Fibroblast of the aortic adventitia (primary cell): ENCODE results near the gene PRSS1. TPM values are rescaled to one million over a fixed set of nuclear protein-coding genes. Genes with fewer than 3 reads are reported as not detected.
"Not testable (repeated sequence)": the region's sequence is repeated elsewhere in the genome, so short reads cannot be mapped to it uniquely, and the experiment has no call there.

ENCODE experiments used
- DNase-seq: peaks from one replicate; pipeline ENCODE4 v3.0.0-alpha.2; 2010; ENCODE audit warnings: low read depth
- H3K4me3 ChIP-seq: 2 replicates; pipeline ENCODE4 v1.5.1; 2011; ENCODE audit warnings: low read depth, mild to moderate bottlenecking, control low read depth, low read length, moderate library complexity
- CTCF ChIP-seq: IDR thresholded peaks from 2 replicates; pipeline ENCODE4 v1.5.1; 2011; ENCODE audit warnings: mild to moderate bottlenecking, low read length, control low read depth, inconsistent platforms; ENCODE audit not compliant: insufficient read depth
- total RNA-seq: library from RNA; depleted of rRNA; stranded (reverse); fragments of >200 nt; gene quantifications from 2 replicates; pipeline ENCODE4 v1.2.3, GENCODE V29; 2012; ENCODE audit warnings: low replicate concordance

Gene PRSS1
- total RNA-seq, 1 donor: not detected

DNA sequence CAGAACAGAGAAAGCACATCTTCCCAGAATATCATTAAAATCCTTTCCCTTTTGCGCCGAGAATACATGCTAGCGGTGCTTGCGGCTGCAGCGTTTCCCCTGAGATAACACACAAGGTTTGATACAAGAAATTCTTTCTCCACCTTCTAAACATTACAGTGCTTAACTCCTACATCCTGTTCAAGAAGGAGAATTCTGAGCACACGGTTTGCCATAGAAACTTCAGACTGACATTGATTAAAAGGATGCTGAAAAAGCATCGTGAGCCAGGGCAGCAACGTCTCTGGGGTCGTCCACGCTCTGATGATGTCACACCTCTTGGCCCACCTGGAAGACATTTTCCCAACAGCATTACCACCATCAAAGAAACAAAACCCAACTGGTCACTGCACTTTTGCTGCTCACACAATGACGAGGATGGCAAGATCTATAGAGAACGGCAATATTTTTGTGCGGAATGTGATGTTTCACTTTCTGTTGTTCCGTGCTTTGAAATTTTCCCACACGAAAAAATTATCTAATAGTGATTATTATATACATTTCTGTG, 27.0 kb upstream of the PRSS1 start:
- no peak for DNase-seq
- no peak for TF ChIP-seq CTCF
- H3K4me3 ChIP-seq: no peak overlapping the region

DNA sequence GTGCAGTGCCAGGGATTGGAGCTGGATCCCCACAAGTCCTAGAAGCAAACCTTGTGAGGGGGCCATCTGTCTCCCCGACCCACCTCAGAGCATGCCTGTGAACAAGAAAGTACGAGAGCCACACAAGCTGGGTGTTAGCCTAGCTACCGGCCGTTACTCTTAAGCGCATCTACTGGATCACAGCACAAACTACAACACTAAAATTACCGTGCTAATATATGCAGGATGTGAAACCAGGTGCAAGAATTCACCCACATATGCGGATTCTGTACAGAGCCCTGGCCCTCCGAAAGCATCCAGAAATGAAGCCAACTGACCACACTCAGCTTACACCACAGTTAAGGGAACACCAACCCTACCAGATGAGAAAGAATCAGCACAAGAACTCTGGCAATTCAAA, 16.0 kb upstream of the PRSS1 start:
- H3K4me3 ChIP-seq: no peak overlapping the region
- no peak for DNase-seq
- no peak for TF ChIP-seq CTCF

DNA sequence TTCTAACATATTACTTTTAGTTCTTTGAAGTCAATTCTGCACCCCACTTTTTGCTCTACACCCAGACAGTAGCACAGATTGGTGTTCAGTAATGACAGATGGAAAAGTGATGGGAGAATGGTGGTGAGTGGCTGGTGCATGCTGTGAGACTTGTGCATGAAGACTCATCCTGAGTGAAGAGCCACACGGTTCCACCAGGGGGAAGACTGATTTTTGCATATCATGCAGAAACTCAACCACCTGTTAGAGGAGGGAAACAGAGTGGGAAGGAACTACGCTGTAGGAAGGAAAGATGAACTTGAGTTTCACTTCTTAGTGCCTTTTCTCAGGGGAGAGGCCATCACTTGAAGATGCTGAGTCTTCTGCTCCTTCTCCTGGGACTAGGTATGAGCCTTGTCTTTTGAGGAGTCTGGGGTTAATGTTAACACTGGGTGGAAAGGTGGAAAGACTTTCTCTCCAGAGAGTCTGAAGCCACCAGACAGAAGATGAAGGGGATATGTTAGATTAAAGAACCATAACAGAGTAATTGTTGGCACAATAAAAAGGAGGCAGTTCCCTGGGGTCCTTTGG, 9.3 kb upstream of the PRSS1 start:
- H3K4me3 ChIP-seq: no peak overlapping the region
- TF ChIP-seq CTCF: peak; percentile 20
- DNase-seq: no peak

DNA sequence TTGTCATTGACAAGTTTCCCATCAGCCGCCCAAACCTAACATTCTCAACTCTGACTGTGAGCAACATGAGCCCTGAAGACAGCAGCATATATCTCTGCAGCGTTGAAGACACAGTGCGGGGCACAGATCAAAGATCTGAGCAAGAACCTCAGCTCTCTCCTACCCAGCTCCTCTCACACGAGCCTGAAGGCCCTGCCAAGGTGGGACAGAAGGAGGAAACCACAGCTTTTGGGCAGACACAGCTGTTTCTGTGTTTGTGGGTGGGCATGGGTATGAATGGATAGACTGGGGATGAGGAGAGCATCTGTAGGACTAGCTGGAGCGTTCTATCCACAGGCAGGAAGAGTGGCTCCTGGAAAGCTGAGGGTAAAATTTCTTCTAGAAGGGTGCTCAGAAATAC, 8.5 kb upstream of the PRSS1 start:
- H3K4me3 ChIP-seq: no peak overlapping the region
- DNase-seq: no peak
- no peak for TF ChIP-seq CTCF

- not testable (repeated sequence) for DNase-seq, H3K4me3 ChIP-seq
Measured at GRCh38 chr7:142741932-142742331, 7.3 kb upstream of the PRSS1 start.

- no peak for TF ChIP-seq CTCF
- DNase-seq: no peak
- H3K4me3 ChIP-seq: no peak overlapping the region
Measured at GRCh38 chr7:142745091-142745635, 4.1 kb upstream of the PRSS1 start.

- TF ChIP-seq CTCF: no peak
- DNase-seq: no peak
- H3K4me3 ChIP-seq: no peak overlapping the region
Measured at GRCh38 chr7:142745745-142746144, 3.5 kb upstream of the PRSS1 start.
